GM23338 (cell line): Measurements from ENCODE around the gene SLC22A3. TPM values are rescaled to one million over a fixed set of nuclear protein-coding genes. Genes with fewer than 3 reads are reported as not detected.

Source experiments
- ATAC-seq: fragments of 200-7000 bp; cut with Tn5 transposase; 3 replicates; pipeline ENCODE4 v1.9.1; 2020
- DNase-seq: peaks from one replicate; pipeline ENCODE4 v3.0.0-alpha.2; 2015; ENCODE audit warnings: low spot score
- H2AFZ ChIP-seq: fragments of 200-600 bp; sonication (generic); 2 replicates; pipeline ENCODE4 v1.8.0; 2016; ENCODE audit warnings: antibody characterized with exemption, mild to moderate bottlenecking, moderate library complexity
- H3F3A ChIP-seq: fragments of 200-600 bp; sonication (generic); replicated peaks from 2 replicates; pipeline ENCODE4 v1.8.0; 2017; ENCODE audit warnings: antibody characterized with exemption, mixed run types, low read depth
- H3K27ac ChIP-seq: fragments of 200-600 bp; sonication (generic); 2 replicates; pipeline ENCODE4 v1.6.1; 2016; ENCODE audit warnings: low read depth
- H3K27me3 ChIP-seq: fragments of 200-600 bp; sonication (generic); 2 replicates; pipeline ENCODE4 v1.8.0; 2016; ENCODE audit warnings: mild to moderate bottlenecking, mixed run types, moderate library complexity; ENCODE audit not compliant: insufficient read depth
- H3K36me3 ChIP-seq: fragments of 200-600 bp; sonication (generic); 2 replicates; pipeline ENCODE4 v1.8.0; 2016; ENCODE audit warnings: mild to moderate bottlenecking; ENCODE audit not compliant: insufficient read depth
- H3K4me1 ChIP-seq: fragments of 200-600 bp; sonication (generic); 2 replicates; pipeline ENCODE4 v1.8.0; 2016; ENCODE audit warnings: mild to moderate bottlenecking, moderate library complexity; ENCODE audit not compliant: insufficient read depth
- H3K4me2 ChIP-seq: fragments of 200-600 bp; sonication (generic); 2 replicates; pipeline ENCODE4 v1.7.1; 2017; ENCODE audit warnings: mixed run types
- H3K4me3 ChIP-seq: fragments of 200-600 bp; sonication (generic); 2 replicates; pipeline ENCODE4 v1.6.1; 2016; ENCODE audit warnings: mixed run types
- H3K79me2 ChIP-seq: fragments of 200-600 bp; sonication (generic); replicated peaks from 2 replicates; pipeline ENCODE4 v1.8.0; 2017; ENCODE audit warnings: mild to moderate bottlenecking; ENCODE audit not compliant: insufficient read depth
- H3K9me2 ChIP-seq: fragments of 200-600 bp; sonication (generic); 2 replicates; pipeline ENCODE4 v1.8.0; 2017; ENCODE audit not compliant: insufficient read depth
- H4K20me1 ChIP-seq: fragments of 200-600 bp; sonication (generic); replicated peaks from 2 replicates; pipeline ENCODE4 v1.8.0; 2017; ENCODE audit warnings: mild to moderate bottlenecking; ENCODE audit not compliant: insufficient read depth
- H3K27ac Mint-ChIP-seq: 2 replicates; pipeline ENCODE4 v1.8.0; 2020; ENCODE audit warnings: inconsistent platforms, mild to moderate bottlenecking, moderate library complexity, mixed read lengths
- H3K27me3 Mint-ChIP-seq: 3 replicates; pipeline ENCODE4 v1.8.0; 2022; ENCODE audit warnings: low read depth, mild to moderate bottlenecking, moderate library complexity, mixed read lengths, inconsistent platforms; ENCODE audit not compliant: insufficient read depth, poor library complexity
- H3K36me3 Mint-ChIP-seq: 3 replicates; pipeline ENCODE4 v1.8.0; 2021; ENCODE audit warnings: low read depth, mild to moderate bottlenecking, inconsistent platforms, moderate library complexity, mixed read lengths
- H3K4me1 Mint-ChIP-seq: 3 replicates; pipeline ENCODE4 v1.8.0; 2020; ENCODE audit warnings: mild to moderate bottlenecking, inconsistent platforms, mixed read lengths
- H3K4me3 Mint-ChIP-seq: 3 replicates; pipeline ENCODE4 v1.8.0; 2021; ENCODE audit warnings: moderate library complexity, mild to moderate bottlenecking, inconsistent platforms, mixed read lengths
- H3K9me3 Mint-ChIP-seq: 3 replicates; pipeline ENCODE4 v1.8.0; 2020; ENCODE audit warnings: moderate library complexity, mild to moderate bottlenecking, inconsistent platforms, mixed read lengths
- CREB1 ChIP-seq: fragments of 250-450 bp; sonication (Bioruptor Pico); IDR thresholded peaks from 2 replicates; pipeline ENCODE4 v1.5.0; 2020; ENCODE audit warnings: low read depth, mild to moderate bottlenecking, moderate library complexity
- CTCF ChIP-seq, 2 experiments: fragments of 200-600 bp in 1 of 2; sonication (generic) in 1 of 2; conservative IDR thresholded peaks; 2 replicates each; pipeline versions ENCODE4 v1.5.1 to v1.6.1; 2016 to 2017; ENCODE audit warnings: antibody characterized with exemption in 2 of 2, low read depth in 2 of 2, mild to moderate bottlenecking in 2 of 2, moderate library complexity in 1 of 2
- EZH2 ChIP-seq: fragments of 200-600 bp; sonication (generic); IDR thresholded peaks from one replicate; pipeline ENCODE4 v1.8.0; 2017; ENCODE audit warnings: antibody characterized with exemption, mild to moderate bottlenecking, low read depth; ENCODE audit not compliant: unreplicated experiment
- EZH2phosphoT487 ChIP-seq: fragments of 200-600 bp; sonication (generic); IDR thresholded peaks from one replicate; pipeline ENCODE4 v1.8.1; 2018; ENCODE audit warnings: antibody characterized with exemption; ENCODE audit not compliant: unreplicated experiment
- JUNB ChIP-seq: IDR thresholded peaks from one replicate; pipeline ENCODE4 v1.6.1; 2016; ENCODE audit warnings: antibody characterized with exemption; ENCODE audit not compliant: unreplicated experiment
- NANOG ChIP-seq: IDR thresholded peaks from 2 replicates; pipeline ENCODE4 v1.6.1; 2016; ENCODE audit warnings: antibody characterized with exemption, borderline replicate concordance
- POLR2AphosphoS5 ChIP-seq: IDR thresholded peaks from 2 replicates; pipeline ENCODE4 v1.6.1; 2016; ENCODE audit warnings: antibody characterized with exemption, low read depth
- REST ChIP-seq: IDR thresholded peaks from one replicate; pipeline ENCODE4 v1.6.1; 2018; ENCODE audit warnings: antibody characterized with exemption; ENCODE audit not compliant: unreplicated experiment
- STAT1 ChIP-seq: IDR thresholded peaks from one replicate; pipeline ENCODE4 v1.6.1; 2016; ENCODE audit warnings: antibody characterized with exemption; ENCODE audit not compliant: unreplicated experiment
- ZNF114 ChIP-seq: fragments of 250-450 bp; sonication (Bioruptor Pico); IDR thresholded peaks from 2 replicates; pipeline ENCODE4 v1.5.0; 2020; ENCODE audit warnings: mild to moderate bottlenecking, moderate library complexity
- ZNF331 ChIP-seq: fragments of 250-450 bp; sonication (Bioruptor Pico); IDR thresholded peaks from 2 replicates; pipeline ENCODE4 v1.5.0; 2020; ENCODE audit warnings: low read depth, mild to moderate bottlenecking, moderate library complexity
- polyA plus RNA-seq: library from polyadenylated mRNA; unstranded; fragments of >200 nt; fragmentation: Nextera tagmentation; extraction: Ambion mirVana; gene quantifications from 2 replicates; pipeline ENCODE4 v1.2.1, GENCODE V29; 2016
- total RNA-seq: library from RNA; depleted of rRNA; stranded (reverse); fragments of >200 nt; shearing (Covaris generic); gene quantifications from 2 replicates; pipeline ENCODE4 v1.2.3, GENCODE V29; 2014

Gene SLC22A3
- total and polyA plus RNA-seq, 2 experiments from 2014 or later, result 0.78 to 3.2 TPM

GRCh38 chr6:160420969-160421556 lies 72.9 kb downstream of the SLC22A3 start:
- ATAC-seq, result no peak
- no peaks in the 10 kb centered on the region for H3K4me1 ChIP-seq
- no peaks in the 10 kb centered on the region for H3K27me3 Mint-ChIP-seq
- DNase-seq, result no peak
- no peaks in the 10 kb centered on the region for H3K79me2 ChIP-seq
- H3K4me2 ChIP-seq, result no peak overlapping the region
- H3K9me2 ChIP-seq, result no peaks in the 10 kb centered on the region
- no peaks in the 10 kb centered on the region for H3K27me3 ChIP-seq
- H4K20me1 ChIP-seq, result no peaks in the 10 kb centered on the region
- H3K9me3 Mint-ChIP-seq, result no peaks in the 10 kb centered on the region; the same call in 2 of the 3 replicates
- no peaks in the 10 kb centered on the region for H3K36me3 ChIP-seq
- no peak overlapping the region for H3K4me3 ChIP-seq
- no peak overlapping the region for H3K27ac Mint-ChIP-seq
- H3F3A ChIP-seq, result no peaks in the 10 kb centered on the region
- no peak overlapping the region for H3K27ac ChIP-seq
- no peak overlapping the region for H2AFZ ChIP-seq
- TF ChIP-seq NANOG (no peak), ZNF331 (CRISPR knock-in tag) (no peak), JUNB (no peak), STAT1 (no peak), EZH2phosphoT487 (no peak), CTCF (conservative IDR thresholded peaks at IDR 0.05; ENCODE audit: low read depth in 2 of 2) (no peak), EZH2 (no peak), CREB1 (CRISPR knock-in tag) (no peak), ZNF114 (CRISPR knock-in tag) (no peak), POLR2AphosphoS5 (no peak)
- no peaks in the 10 kb centered on the region for H3K36me3 Mint-ChIP-seq
- no peaks in the 10 kb centered on the region; the same call in 2 of the 3 replicates for H3K4me1 Mint-ChIP-seq
- no peak overlapping the region for H3K4me3 Mint-ChIP-seq

- no peaks in the 10 kb centered on the region for H3K79me2 ChIP-seq
- no peaks in the 10 kb centered on the region for H3K27me3 ChIP-seq
- DNase-seq (no peak), ATAC-seq (no peak)
- Mint-ChIP-seq H3K4me1 (no peaks in the 10 kb centered on the region; the same call in 2 of the 3 replicates), H3K9me3 (no peaks in the 10 kb centered on the region; the same call in 2 of the 3 replicates), H3K4me3 (no peak overlapping the region), H3K36me3 (no peaks in the 10 kb centered on the region), H3K27me3 (no peaks in the 10 kb centered on the region), H3K27ac (no peak overlapping the region)
- H3K27ac ChIP-seq, result no peak overlapping the region
- no peak overlapping the region for H3K4me3 ChIP-seq
- H3F3A ChIP-seq, result no peaks in the 10 kb centered on the region
- no peaks in the 10 kb centered on the region for H3K36me3 ChIP-seq
- H4K20me1 ChIP-seq, result no peaks in the 10 kb centered on the region
- H3K4me1 ChIP-seq, result no peaks in the 10 kb centered on the region
- no peak overlapping the region for H2AFZ ChIP-seq
- no peak for TF ChIP-seq REST
- TF ChIP-seq STAT1, result no peak
- TF ChIP-seq ZNF331 (CRISPR knock-in tag), result no peak
- TF ChIP-seq JUNB, result no peak
- no peak for TF ChIP-seq EZH2phosphoT487
- no peaks in the 10 kb centered on the region for H3K9me2 ChIP-seq
- no peak overlapping the region for H3K4me2 ChIP-seq
These were observed 73.7 kb downstream of the SLC22A3 start for GRCh38 chr6:160421854-160422253.
